Endodermal cell (in vitro differentiated cells): ENCODE results near the gene ABCA4. TPM values are rescaled to one million over a fixed set of nuclear protein-coding genes. Genes with fewer than 3 reads are reported as not detected.

Experiments used
- DNase-seq: peaks from one replicate; pipeline ENCODE4 v3.0.0-alpha.2; 2017
- H3K27ac ChIP-seq: 2 replicates; pipeline ENCODE4 v1.5.1; 2013; ENCODE audit warnings: mild to moderate bottlenecking, low read depth, low read length, moderate library complexity
- H3K27me3 ChIP-seq: 2 replicates; pipeline ENCODE4 v1.6.1; 2013; ENCODE audit warnings: mild to moderate bottlenecking, low read length, moderate library complexity; ENCODE audit not compliant: insufficient read depth, control insufficient read depth, poor library complexity, severe bottlenecking
- H3K36me3 ChIP-seq: 2 replicates; pipeline ENCODE4 v1.7.0; 2013; ENCODE audit warnings: mild to moderate bottlenecking, low read length, moderate library complexity; ENCODE audit not compliant: control insufficient read depth, insufficient read depth
- H3K4me1 ChIP-seq: one replicate; pipeline ENCODE4 v1.7.0; 2013; ENCODE audit warnings: low read length; ENCODE audit not compliant: control insufficient read depth, insufficient read depth
- H3K4me3 ChIP-seq: 2 replicates; pipeline ENCODE4 v1.5.1; 2013; ENCODE audit warnings: mild to moderate bottlenecking, low read length, moderate library complexity
- H3K9ac ChIP-seq: 2 replicates; pipeline ENCODE4 v1.6.1; 2013; ENCODE audit warnings: mild to moderate bottlenecking, low read length, moderate library complexity; ENCODE audit not compliant: poor library complexity, severe bottlenecking; ENCODE audit errors: extremely low read depth
- H3K9me3 ChIP-seq: 2 replicates; pipeline ENCODE4 v1.6.1; 2013; ENCODE audit warnings: mild to moderate bottlenecking, low read length, moderate library complexity; ENCODE audit not compliant: control insufficient read depth
- H3K27ac Mint-ChIP-seq: 2 replicates; pipeline ENCODE4 v1.8.0; 2020; ENCODE audit warnings: mixed read lengths
- H3K27me3 Mint-ChIP-seq: 2 replicates; pipeline ENCODE4 v1.8.0; 2021; ENCODE audit warnings: mild to moderate bottlenecking, mixed read lengths; ENCODE audit not compliant: insufficient read depth
- H3K36me3 Mint-ChIP-seq: 2 replicates; pipeline ENCODE4 v1.8.0; 2020; ENCODE audit warnings: low read depth, mixed read lengths
- H3K4me1 Mint-ChIP-seq: 2 replicates; pipeline ENCODE4 v1.8.0; 2020; ENCODE audit warnings: mixed read lengths
- H3K4me3 Mint-ChIP-seq: 2 replicates; pipeline ENCODE4 v1.8.0; 2020; ENCODE audit warnings: mild to moderate bottlenecking, moderate library complexity, mixed read lengths
- H3K9me3 Mint-ChIP-seq: 2 replicates; pipeline ENCODE4 v1.8.0; 2020; ENCODE audit warnings: mild to moderate bottlenecking, mixed read lengths
- WGBS, 2 experiments: methylation state at CpG; one replicate each; pipeline versions ENCODE4 v1.1.5 to v1.1.7; 2013; ENCODE audit warnings: missing lambda C conversion rate in 2 of 2, mixed read lengths in 1 of 2; ENCODE audit not compliant: insufficient coverage in 1 of 2, insufficient read length in 1 of 2; 5-methylcytosine and 5-hydroxymethylcytosine counted together
- total RNA-seq, 2 donors: library from RNA; stranded (reverse); fragmentation: NEBNext Ultra II Directional in 1 of 2; extraction: Animal tissue kit (Norgen Biotek cat#: 25700) in 1 of 2; gene quantifications; 2 replicates in 1 of 2; 3 replicates in 1 of 2; pipeline ENCODE4 v1.2.1, GENCODE V29; 2021
- TF ChIP-seq, protein P1 (sequence below): fragments of 200-600 bp; sonication (generic); conservative IDR thresholded peaks from 2 replicates; pipeline ENCODE4 v1.5.0; 2021; ENCODE audit warnings: antibody characterized with exemption, mild to moderate bottlenecking

ABCA4 gene
- total RNA-seq, 2 donors from 2014 or later: 1.6 to 1.7 TPM

DNA sequence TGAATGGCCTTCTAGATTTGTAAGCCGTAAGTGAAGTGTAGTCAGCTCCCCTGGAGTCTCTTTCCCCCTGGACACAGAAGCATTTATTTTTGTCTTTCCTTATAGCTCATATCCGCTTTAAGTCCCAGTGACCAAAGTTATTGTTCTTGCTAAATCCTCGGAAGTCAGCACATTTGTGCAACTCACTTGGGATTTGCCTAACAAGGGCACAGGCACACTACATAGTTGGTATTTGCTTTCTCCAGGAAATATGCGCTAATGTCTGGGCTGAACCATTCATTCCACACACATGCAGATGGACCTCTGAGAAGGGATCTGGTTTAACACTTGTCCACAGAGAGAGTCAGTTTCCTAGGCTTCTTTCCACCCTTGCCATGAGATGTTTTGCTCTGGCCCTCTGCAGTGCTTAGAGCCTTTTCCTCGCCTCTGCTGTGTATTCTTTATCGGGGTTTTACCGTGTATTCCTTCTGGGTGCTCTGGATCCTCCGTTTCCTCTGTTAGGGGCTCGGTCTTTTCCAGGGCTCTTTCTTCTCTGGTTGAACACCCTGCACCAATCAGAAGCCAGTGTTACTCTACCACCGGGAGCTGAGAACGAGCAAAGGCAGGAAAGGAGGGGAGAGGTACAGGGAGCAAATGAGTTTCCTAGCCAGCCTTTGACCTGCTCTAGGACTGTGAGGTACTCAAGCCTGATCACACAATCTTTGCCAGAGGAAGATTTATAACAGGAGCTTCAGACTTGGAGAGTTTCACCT is 72.4 kb downstream of the ABCA4 start:
- Mint-ChIP-seq H3K36me3 (no peaks in the 10 kb centered on the region), H3K4me3 (no peak overlapping the region), H3K4me1 (peaks cover 61% of the 10 kb centered on the region), H3K27ac (peak overlapping the region; percentile 87), H3K9me3 (no peaks in the 10 kb centered on the region), H3K27me3 (no peaks in the 10 kb centered on the region)
- no peak overlapping the region for H3K27ac ChIP-seq
- H3K9me3 ChIP-seq: no peaks in the 10 kb centered on the region
- DNase-seq: peak; percentile 66
- TF ChIP-seq, protein P1, sequence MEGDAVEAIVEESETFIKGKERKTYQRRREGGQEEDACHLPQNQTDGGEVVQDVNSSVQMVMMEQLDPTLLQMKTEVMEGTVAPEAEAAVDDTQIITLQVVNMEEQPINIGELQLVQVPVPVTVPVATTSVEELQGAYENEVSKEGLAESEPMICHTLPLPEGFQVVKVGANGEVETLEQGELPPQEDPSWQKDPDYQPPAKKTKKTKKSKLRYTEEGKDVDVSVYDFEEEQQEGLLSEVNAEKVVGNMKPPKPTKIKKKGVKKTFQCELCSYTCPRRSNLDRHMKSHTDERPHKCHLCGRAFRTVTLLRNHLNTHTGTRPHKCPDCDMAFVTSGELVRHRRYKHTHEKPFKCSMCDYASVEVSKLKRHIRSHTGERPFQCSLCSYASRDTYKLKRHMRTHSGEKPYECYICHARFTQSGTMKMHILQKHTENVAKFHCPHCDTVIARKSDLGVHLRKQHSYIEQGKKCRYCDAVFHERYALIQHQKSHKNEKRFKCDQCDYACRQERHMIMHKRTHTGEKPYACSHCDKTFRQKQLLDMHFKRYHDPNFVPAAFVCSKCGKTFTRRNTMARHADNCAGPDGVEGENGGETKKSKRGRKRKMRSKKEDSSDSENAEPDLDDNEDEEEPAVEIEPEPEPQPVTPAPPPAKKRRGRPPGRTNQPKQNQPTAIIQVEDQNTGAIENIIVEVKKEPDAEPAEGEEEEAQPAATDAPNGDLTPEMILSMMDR: no peak
- no peaks in the 10 kb centered on the region for H3K36me3 ChIP-seq
- no peak overlapping the region for H3K4me3 ChIP-seq
- peaks cover 32% of the 10 kb centered on the region for H3K4me1 ChIP-seq
- no peak overlapping the region for H3K9ac ChIP-seq
- no peaks in the 10 kb centered on the region for H3K27me3 ChIP-seq
- 76 to 81% methylated on average over 11 of the region's 11 CpGs for WGBS, 2 experiments

DNA sequence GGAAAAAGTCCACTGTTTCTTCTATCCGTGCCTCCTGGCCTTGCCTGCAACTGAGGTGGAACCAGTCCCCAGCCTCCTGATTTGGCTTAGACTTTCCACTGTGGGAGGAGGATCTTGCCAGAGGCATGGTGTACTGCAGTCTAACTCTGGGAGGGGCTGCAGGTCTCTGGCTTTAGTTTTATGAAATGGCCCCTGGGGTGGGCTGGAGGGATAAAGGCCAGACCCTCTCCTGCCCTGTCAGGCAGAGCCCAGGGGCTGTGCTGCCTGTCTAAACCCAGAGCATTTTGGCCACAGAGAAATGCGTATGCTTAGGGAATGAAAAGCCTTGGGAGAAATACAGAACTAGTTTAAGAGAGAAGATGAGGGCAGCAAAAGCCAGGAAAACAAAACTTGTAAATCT is 73.0 kb downstream of the ABCA4 start:
- WGBS, 2 experiments: 88 to 93% methylated on average over 1 to 2 of the region's 2 CpGs
- peaks cover 59% of the 10 kb centered on the region for H3K4me1 Mint-ChIP-seq
- TF ChIP-seq, protein P1: no peak
- no peaks in the 10 kb centered on the region for H3K9me3 Mint-ChIP-seq
- Histone ChIP-seq H3K36me3 (no peaks in the 10 kb centered on the region), H3K9me3 (no peaks in the 10 kb centered on the region), H3K4me1 (peaks cover 32% of the 10 kb centered on the region), H3K9ac (no peak overlapping the region), H3K27ac (no peak overlapping the region), H3K4me3 (no peak overlapping the region), H3K27me3 (no peaks in the 10 kb centered on the region)
- no peak overlapping the region for H3K27ac Mint-ChIP-seq
- H3K27me3 Mint-ChIP-seq: no peaks in the 10 kb centered on the region
- H3K4me3 Mint-ChIP-seq: no peak overlapping the region
- DNase-seq: no peak
- no peaks in the 10 kb centered on the region for H3K36me3 Mint-ChIP-seq

DNA sequence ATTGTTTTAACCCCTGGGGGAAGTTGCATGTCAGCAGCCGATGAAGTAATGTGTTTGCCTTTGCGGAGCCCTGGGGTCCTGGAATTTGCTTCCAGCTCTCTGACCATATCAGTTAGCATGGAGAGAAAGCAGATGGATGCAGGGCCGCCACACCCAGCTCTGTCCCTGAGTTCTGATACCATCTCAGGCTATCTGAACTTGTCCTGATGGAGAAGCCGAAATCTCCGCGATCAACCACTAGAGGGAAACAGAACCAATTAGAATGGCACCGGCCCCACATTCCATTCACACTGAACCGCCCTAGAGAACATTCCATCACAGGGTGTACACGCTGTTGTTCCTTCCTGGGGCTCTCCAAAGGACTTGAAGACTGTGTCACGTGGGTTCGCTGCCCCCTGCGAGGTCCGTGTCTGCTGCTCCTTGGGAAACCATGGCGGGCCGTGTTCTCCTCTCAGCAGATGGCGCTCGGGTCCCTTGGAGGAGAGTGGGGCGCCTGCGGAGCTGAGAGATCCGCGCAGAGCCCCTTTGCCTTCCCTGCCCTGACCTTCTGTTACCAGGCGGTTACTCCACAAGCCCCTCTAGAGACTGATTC is 75.4 kb downstream of the ABCA4 start:
- H3K27me3 ChIP-seq: no peaks in the 10 kb centered on the region
- H3K9ac ChIP-seq: no peak overlapping the region
- no peaks in the 10 kb centered on the region for H3K36me3 Mint-ChIP-seq
- H3K4me3 ChIP-seq: no peak overlapping the region
- peak overlapping the region; percentile 93 for H3K27ac Mint-ChIP-seq
- no peak overlapping the region for H3K4me3 Mint-ChIP-seq
- H3K4me1 ChIP-seq: peaks cover 23% of the 10 kb centered on the region
- peaks cover 37% of the 10 kb centered on the region for H3K4me1 Mint-ChIP-seq
- no peak overlapping the region for H3K27ac ChIP-seq
- no peaks in the 10 kb centered on the region for H3K9me3 ChIP-seq
- DNase-seq: peak; percentile 96
- H3K36me3 ChIP-seq: no peaks in the 10 kb centered on the region
- H3K27me3 Mint-ChIP-seq: no peaks in the 10 kb centered on the region
- TF ChIP-seq, protein P1: peak; percentile 86
- WGBS, 2 experiments: 30 to 38% methylated on average over 6 to 22 of the region's 22 CpGs
- H3K9me3 Mint-ChIP-seq: no peaks in the 10 kb centered on the region
